GM12865 (cell line): ENCODE measurements around the gene VSTM4.

Experiments used
- DNase-seq: peaks from one replicate; pipeline ENCODE4 v3.0.0; 2010; ENCODE audit warnings: low read depth
- H3K4me3 ChIP-seq: 2 replicates; pipeline ENCODE4 v1.5.1; 2011; ENCODE audit warnings: mild to moderate bottlenecking, low read depth, low read length, control low read depth
- TF ChIP-seq, protein P1 (sequence below): IDR thresholded peaks from 2 replicates; pipeline ENCODE4 v1.5.1; 2011; ENCODE audit warnings: low read length, control low read depth, low read depth, inconsistent platforms; ENCODE audit not compliant: insufficient read depth; ENCODE audit errors: missing control alignments

Gene VSTM4

DNA sequence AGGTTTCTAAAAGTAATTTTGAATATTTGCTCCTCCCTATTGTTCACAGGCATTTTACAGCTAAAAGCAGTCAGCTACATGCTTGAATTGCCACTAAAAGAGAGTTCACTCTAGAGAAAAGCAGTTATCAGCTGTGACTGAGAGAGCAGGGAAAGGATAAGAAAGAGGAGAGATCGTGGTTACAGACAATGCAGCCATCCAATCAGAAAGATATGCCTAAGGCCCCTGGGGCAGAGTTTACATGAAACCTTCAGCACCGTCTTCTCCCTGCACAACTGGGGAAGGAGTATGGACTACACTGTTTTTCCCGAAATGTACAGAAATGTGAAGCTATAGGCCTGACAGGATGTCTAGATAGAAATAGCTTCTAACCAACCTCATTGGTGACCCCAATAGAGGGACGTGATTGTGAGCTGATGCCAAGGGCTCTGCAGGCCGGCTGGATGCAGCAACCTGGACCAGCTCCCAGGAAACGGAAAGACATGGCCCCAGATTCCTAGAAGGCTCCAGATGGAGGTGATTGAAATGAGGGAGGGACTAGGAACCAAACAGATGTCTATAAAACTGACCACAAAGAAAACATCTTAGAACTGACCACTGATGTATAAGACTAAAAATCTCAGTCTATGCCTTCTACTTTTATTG, 3.2 kb upstream of the VSTM4 start:
- no peak overlapping the region for H3K4me3 ChIP-seq
- DNase-seq, result no peak
- TF ChIP-seq, protein P1, sequence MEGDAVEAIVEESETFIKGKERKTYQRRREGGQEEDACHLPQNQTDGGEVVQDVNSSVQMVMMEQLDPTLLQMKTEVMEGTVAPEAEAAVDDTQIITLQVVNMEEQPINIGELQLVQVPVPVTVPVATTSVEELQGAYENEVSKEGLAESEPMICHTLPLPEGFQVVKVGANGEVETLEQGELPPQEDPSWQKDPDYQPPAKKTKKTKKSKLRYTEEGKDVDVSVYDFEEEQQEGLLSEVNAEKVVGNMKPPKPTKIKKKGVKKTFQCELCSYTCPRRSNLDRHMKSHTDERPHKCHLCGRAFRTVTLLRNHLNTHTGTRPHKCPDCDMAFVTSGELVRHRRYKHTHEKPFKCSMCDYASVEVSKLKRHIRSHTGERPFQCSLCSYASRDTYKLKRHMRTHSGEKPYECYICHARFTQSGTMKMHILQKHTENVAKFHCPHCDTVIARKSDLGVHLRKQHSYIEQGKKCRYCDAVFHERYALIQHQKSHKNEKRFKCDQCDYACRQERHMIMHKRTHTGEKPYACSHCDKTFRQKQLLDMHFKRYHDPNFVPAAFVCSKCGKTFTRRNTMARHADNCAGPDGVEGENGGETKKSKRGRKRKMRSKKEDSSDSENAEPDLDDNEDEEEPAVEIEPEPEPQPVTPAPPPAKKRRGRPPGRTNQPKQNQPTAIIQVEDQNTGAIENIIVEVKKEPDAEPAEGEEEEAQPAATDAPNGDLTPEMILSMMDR, result no peak

DNA sequence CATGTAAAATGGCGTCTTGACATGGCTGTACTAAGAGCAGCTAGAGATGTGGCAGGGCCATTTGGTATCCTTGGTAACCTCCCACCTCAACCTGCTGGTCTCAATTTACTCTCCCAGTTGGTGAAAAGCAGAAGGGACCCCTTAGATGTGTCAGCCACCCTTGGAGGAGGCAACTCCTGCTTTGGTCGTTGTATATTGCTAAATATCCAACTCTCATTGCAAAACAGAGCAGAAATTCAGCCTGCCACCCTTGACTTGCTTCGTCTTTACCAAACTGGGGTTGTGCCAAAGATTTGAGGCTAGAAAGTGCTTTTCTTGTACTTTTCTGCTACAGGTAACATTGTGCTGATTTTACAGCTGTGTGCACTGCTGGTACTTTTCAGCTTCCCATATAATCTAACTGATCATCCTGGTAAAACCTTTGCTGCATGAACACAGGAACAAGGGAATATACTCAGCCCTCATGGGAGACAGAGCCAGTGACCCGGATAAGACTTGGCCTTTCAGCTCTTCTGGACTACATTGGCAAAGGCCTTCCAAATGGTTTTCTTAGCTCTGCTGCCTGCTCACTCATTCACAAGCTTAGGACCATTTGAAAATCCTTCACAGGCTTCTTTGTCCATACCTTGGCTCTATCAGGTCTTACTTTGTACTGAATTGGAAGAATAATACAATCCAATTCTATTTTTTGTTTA, 2.2 kb upstream of the VSTM4 start:
- H3K4me3 ChIP-seq, result no peak overlapping the region
- DNase-seq, result no peak
- TF ChIP-seq, protein P1, result no peak

DNA sequence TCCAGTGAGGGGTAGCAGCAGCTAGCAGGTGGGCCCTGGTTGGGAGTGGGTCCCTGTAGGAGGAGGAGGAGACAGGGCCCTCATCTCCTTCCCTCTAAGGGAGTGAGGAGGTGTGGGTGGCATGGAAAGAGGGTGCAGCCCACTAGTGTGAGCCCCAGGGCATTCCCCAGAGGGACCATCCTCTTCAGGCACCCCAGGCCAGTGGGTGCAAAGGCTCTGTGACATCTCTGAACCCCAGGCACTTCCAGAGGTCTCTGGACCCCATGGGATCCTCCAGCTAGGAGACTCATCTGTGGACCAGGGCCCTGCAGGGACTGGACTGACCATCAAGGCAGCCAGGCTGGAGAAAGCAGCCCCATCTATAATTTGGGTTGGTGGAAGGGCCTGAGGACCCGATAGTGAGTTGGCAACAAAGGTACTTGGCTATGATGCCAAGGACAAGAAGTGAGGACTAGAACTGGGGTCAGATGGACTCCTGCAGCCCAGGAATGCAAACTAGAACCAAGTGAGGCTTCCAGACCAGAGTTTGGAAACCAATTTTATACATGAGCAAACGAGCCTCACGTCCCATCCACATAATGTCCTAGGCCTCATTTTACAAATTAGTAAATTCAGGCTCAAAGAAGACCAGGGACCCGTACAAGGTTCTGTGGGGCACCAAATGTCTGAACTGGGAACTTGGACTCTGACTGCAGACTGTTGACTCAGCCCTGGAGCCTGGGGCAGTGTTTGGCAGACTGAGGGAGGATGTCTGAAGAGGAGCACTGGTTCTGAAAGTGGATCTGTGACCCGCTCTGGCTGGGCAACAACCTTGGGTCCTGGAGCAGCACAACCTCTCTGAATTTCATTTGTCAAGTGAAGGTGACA, 1.4 kb upstream of the VSTM4 start:
- no peak overlapping the region for H3K4me3 ChIP-seq
- no peak for DNase-seq
- TF ChIP-seq, protein P1, result no peak

DNA sequence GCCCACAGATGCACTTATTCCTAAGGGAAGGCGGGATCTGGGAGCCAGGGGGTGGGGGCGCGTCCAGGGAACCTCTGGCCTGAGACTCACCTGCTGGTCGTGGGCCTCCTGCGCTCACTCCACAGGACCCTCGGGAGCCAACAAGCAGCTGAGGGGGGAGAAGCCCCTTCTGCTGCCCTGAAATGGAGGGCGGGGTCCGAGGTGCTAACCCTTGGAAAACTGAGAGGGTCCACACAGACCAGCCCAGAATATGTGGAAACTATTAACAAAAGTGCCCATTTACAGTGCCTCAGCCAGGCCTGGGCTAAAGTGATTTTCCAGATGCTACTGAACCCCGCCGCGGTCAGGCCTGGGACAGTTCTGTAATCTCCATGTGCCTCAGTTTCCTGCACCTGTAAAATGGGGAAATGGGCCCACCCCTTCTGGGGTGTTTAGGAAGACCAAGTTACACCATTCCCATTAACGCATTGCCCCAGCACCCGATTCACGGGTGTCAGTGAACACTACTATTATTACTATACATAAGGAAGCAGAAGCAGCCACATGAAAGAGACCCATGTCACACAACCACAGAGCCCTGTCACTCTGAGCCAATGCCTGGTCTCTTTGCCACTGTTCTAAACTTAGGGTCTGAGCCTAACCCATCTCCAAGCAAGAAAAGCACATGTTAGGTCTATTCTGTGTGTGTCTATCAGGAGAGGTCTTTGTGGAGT, 630 bp upstream of the VSTM4 start:
- DNase-seq, result no peak
- TF ChIP-seq, protein P1, result no peak

DNA sequence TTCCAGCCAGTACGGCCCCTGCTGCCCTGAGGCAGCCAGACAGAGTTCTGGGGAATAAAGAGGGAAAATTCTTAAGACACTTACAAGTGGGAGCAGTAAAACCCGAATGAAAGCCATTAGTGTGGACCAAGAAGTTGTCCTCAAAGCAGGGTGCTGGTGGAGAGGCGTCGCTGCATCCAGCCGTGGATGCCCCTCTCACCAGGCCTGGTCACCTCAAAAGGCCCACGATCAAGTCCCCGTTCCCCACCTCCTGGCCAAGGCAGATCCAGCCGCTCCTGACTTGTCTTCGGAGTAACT, 656 bp downstream of the VSTM4 start:
- no peak for DNase-seq
- TF ChIP-seq, protein P1, result no peak

More for the DNA sequence above, 630 bp upstream of the VSTM4 start:
- no peak overlapping the region for H3K4me3 ChIP-seq

DNA sequence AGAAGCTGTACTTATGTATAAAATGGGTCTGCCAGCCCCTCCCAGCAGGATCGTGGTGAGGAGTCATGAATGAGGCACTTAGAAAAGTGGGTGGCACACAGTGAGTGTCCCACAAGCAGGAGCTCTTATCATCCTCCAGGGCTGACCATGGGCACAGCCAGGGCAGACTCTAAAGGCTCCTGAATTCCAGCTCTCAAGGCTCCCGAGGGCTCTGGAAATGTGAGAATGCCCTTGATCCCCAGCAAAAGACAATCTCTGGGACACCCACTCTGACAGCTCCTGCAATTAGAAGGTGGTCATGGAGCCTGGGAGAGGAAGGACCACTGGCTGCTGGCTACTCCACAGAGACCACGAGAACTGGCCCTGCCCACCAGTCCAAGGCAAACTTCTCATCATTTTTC, 1.6 kb downstream of the VSTM4 start:
- H3K4me3 ChIP-seq, result no peak overlapping the region
- DNase-seq, result no peak
- TF ChIP-seq, protein P1, result no peak

More for the DNA sequence above, 656 bp downstream of the VSTM4 start:
- no peak overlapping the region for H3K4me3 ChIP-seq
